GM19467 (cell line): ENCODE data around the gene NLGN3.
A peak's percentile ranks its signal among the peaks of the same experiment; 100 is the strongest.

Experiments used
- ATAC-seq: cut with Tn5 transposase; IDR thresholded peaks from one replicate; pipeline ENCODE4 v1.9.1; 2021; ENCODE audit warnings: mild to moderate bottlenecking, moderate library complexity; ENCODE audit not compliant: unreplicated experiment

The NLGN3 gene

GRCh38 chrX:71118032-71118984, 26.3 kb upstream of the NLGN3 start, which contains the start of gene MED12:
Gene MED12 (plus strand): TSS chrX:71118596. CDS start chrX:71118755, 159 bp downstream.
- ATAC-seq: peak; percentile 87

- ATAC-seq: no peak
Observed at GRCh38 chrX:71118985-71119535, 25.6 kb upstream of the NLGN3 start.

- no peak for ATAC-seq
Observed at GRCh38 chrX:71128166-71128833, 16.3 kb upstream of the NLGN3 start.

GRCh38 chrX:71128915-71129765, 15.5 kb upstream of the NLGN3 start:
- ATAC-seq: peak; percentile 76

GRCh38 chrX:71131510-71131909, 13.1 kb upstream of the NLGN3 start:
- no peak for ATAC-seq

- no peak for ATAC-seq
Observed at GRCh38 chrX:71140440-71140839, 4.2 kb upstream of the NLGN3 start.

GRCh38 chrX:71143508-71143907, 1.1 kb upstream of the NLGN3 start:
- no peak for ATAC-seq

GRCh38 chrX:71147496-71148277, 3.0 kb downstream of the NLGN3 start:
- no peak for ATAC-seq

GRCh38 chrX:71148278-71148663, 3.6 kb downstream of the NLGN3 start:
- no peak for ATAC-seq

GRCh38 chrX:71151366-71151765, 6.7 kb downstream of the NLGN3 start:
- no peak for ATAC-seq

GRCh38 chrX:71154196-71154595, 9.6 kb downstream of the NLGN3 start:
- ATAC-seq: no peak

- ATAC-seq: no peak
Observed at GRCh38 chrX:71154641-71155040, 10.0 kb downstream of the NLGN3 start.

- ATAC-seq: no peak
Observed at GRCh38 chrX:71158603-71159002, 14.0 kb downstream of the NLGN3 start.

GRCh38 chrX:71159335-71159734, 14.7 kb downstream of the NLGN3 start:
- no peak for ATAC-seq

- ATAC-seq: no peak
Observed at GRCh38 chrX:71160475-71160874, 15.8 kb downstream of the NLGN3 start.

GRCh38 chrX:71162981-71163380, 18.3 kb downstream of the NLGN3 start:
- ATAC-seq: no peak

GRCh38 chrX:71164071-71164470, 19.4 kb downstream of the NLGN3 start:
- ATAC-seq: no peak

- ATAC-seq: no peak
Observed at GRCh38 chrX:71166461-71166860, 21.8 kb downstream of the NLGN3 start.

- no peak for ATAC-seq
Observed at GRCh38 chrX:71167031-71167781, 22.6 kb downstream of the NLGN3 start.
